ENCODE data around the gene ZNF343.

Gene ZNF343

GRCh38 chr20:2483504-2483903 lies 25.2 kb downstream of the ZNF343 start:
- Histone ChIP-seq H3K4me3 (IDR thresholded peaks at IDR 0.05; ENCODE audit: insufficient read depth, low read depth, low read length) (no peak overlapping the region), H3K27me3 (ENCODE audit: insufficient read depth, low read depth) (no peaks in the 10 kb centered on the region), H2AFZ (ENCODE audit: low read depth) (no peak overlapping the region), H3K4me2 (no peak overlapping the region), H3K4me1 (ENCODE audit: low read depth, poor library complexity, severe bottlenecking) (no peaks in the 10 kb centered on the region), H3K9ac (no peak overlapping the region), H4K20me1 (ENCODE audit: insufficient read depth) (no peaks in the 10 kb centered on the region), H3K36me3 (ENCODE audit: insufficient read depth) (no peaks in the 10 kb centered on the region), H3K79me2 (ENCODE audit: insufficient read depth, low read depth) (no peaks in the 10 kb centered on the region), H3K27ac (no peak overlapping the region)
- TF ChIP-seq, protein P1, sequence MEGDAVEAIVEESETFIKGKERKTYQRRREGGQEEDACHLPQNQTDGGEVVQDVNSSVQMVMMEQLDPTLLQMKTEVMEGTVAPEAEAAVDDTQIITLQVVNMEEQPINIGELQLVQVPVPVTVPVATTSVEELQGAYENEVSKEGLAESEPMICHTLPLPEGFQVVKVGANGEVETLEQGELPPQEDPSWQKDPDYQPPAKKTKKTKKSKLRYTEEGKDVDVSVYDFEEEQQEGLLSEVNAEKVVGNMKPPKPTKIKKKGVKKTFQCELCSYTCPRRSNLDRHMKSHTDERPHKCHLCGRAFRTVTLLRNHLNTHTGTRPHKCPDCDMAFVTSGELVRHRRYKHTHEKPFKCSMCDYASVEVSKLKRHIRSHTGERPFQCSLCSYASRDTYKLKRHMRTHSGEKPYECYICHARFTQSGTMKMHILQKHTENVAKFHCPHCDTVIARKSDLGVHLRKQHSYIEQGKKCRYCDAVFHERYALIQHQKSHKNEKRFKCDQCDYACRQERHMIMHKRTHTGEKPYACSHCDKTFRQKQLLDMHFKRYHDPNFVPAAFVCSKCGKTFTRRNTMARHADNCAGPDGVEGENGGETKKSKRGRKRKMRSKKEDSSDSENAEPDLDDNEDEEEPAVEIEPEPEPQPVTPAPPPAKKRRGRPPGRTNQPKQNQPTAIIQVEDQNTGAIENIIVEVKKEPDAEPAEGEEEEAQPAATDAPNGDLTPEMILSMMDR (conservative IDR thresholded peaks at IDR 0.05; ENCODE audit: low read depth, low read length), result no peak

DNA sequence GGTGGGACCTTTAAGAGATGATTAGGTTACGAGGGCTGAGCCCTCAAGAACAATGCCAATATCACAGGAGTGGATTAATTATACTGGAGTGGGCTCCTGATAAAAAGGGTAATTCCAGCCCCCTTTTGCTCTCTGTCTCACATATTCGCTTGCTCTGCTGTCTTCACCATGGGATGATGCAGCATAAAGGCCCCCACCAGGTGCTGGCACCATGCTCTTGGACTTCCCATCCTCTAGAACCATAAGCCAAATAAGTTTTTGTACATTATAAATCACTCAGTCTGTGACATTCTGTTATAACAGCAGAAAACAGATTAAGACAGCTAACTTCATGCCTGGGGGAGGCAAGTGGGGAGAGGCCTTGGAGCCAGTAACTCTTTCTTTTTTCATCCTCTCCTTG lies 28.3 kb downstream of the ZNF343 start:
- H3K9ac ChIP-seq, result no peak overlapping the region
- H3K27me3 ChIP-seq (ENCODE audit: insufficient read depth, low read depth), result no peaks in the 10 kb centered on the region
- H3K4me1 ChIP-seq (ENCODE audit: low read depth, poor library complexity, severe bottlenecking), result no peaks in the 10 kb centered on the region
- TF ChIP-seq, protein P1 (conservative IDR thresholded peaks at IDR 0.05; ENCODE audit: low read depth, low read length), result no peak
- H3K4me3 ChIP-seq (IDR thresholded peaks at IDR 0.05; ENCODE audit: insufficient read depth, low read depth, low read length), result no peak overlapping the region
- no peaks in the 10 kb centered on the region for H3K36me3 ChIP-seq (ENCODE audit: insufficient read depth)
- no peak overlapping the region for H3K27ac ChIP-seq
- no peaks in the 10 kb centered on the region for H4K20me1 ChIP-seq (ENCODE audit: insufficient read depth)
- no peaks in the 10 kb centered on the region for H3K79me2 ChIP-seq (ENCODE audit: insufficient read depth, low read depth)
- no peak overlapping the region for H3K4me2 ChIP-seq
- H2AFZ ChIP-seq (ENCODE audit: low read depth), result no peak overlapping the region

GRCh38 chr20:2476742-2477615 lies 31.7 kb downstream of the ZNF343 start:
- Histone ChIP-seq H3K27ac (no peak overlapping the region), H3K79me2 (ENCODE audit: insufficient read depth, low read depth) (no peaks in the 10 kb centered on the region), H3K4me3 (IDR thresholded peaks at IDR 0.05; ENCODE audit: insufficient read depth, low read depth, low read length) (no peak overlapping the region), H3K9ac (no peak overlapping the region), H3K4me2 (no peak overlapping the region), H3K36me3 (ENCODE audit: insufficient read depth) (no peaks in the 10 kb centered on the region), H4K20me1 (ENCODE audit: insufficient read depth) (no peaks in the 10 kb centered on the region), H3K4me1 (ENCODE audit: low read depth, poor library complexity, severe bottlenecking) (no peaks in the 10 kb centered on the region), H3K27me3 (ENCODE audit: insufficient read depth, low read depth) (no peaks in the 10 kb centered on the region), H2AFZ (ENCODE audit: low read depth) (no peak overlapping the region)
- TF ChIP-seq, protein P1 (conservative IDR thresholded peaks at IDR 0.05; ENCODE audit: low read depth, low read length), result no peak

GRCh38 chr20:2475850-2476741 lies 32.6 kb downstream of the ZNF343 start:
- H3K79me2 ChIP-seq (ENCODE audit: insufficient read depth, low read depth), result no peaks in the 10 kb centered on the region
- no peak overlapping the region for H3K27ac ChIP-seq
- no peaks in the 10 kb centered on the region for H3K36me3 ChIP-seq (ENCODE audit: insufficient read depth)
- no peak overlapping the region for H3K4me2 ChIP-seq
- no peaks in the 10 kb centered on the region for H3K4me1 ChIP-seq (ENCODE audit: low read depth, poor library complexity, severe bottlenecking)
- H4K20me1 ChIP-seq (ENCODE audit: insufficient read depth), result no peaks in the 10 kb centered on the region
- H3K4me3 ChIP-seq (IDR thresholded peaks at IDR 0.05; ENCODE audit: insufficient read depth, low read depth, low read length), result no peak overlapping the region
- TF ChIP-seq, protein P1 (conservative IDR thresholded peaks at IDR 0.05; ENCODE audit: low read depth, low read length), result no peak
- H3K27me3 ChIP-seq (ENCODE audit: insufficient read depth, low read depth), result no peaks in the 10 kb centered on the region
- H3K9ac ChIP-seq, result no peak overlapping the region
- no peak overlapping the region for H2AFZ ChIP-seq (ENCODE audit: low read depth)

All from KMS-11 (cell line).